H9 (cell line): ENCODE results near the gene OSM. TPM values are rescaled to one million over a fixed set of nuclear protein-coding genes. Genes with fewer than 3 reads are reported as not detected.

ENCODE experiments used
- DNase-seq: peaks from one replicate; pipeline ENCODE4 v3.0.0-alpha.2; 2017
- H2AFZ ChIP-seq: one replicate; pipeline ENCODE4 v1.6.1; 2013; ENCODE audit warnings: mild to moderate bottlenecking, low read length, control low read depth, moderate library complexity
- H2AK5ac ChIP-seq: 2 replicates; pipeline ENCODE4 v1.6.1; 2013; ENCODE audit warnings: low read length, control low read depth, mixed read lengths; ENCODE audit not compliant: insufficient read length
- H2BK120ac ChIP-seq: one replicate; pipeline ENCODE4 v1.6.1; 2013; ENCODE audit warnings: low read depth, mild to moderate bottlenecking, low read length, control low read depth, inconsistent platforms; ENCODE audit not compliant: poor library complexity, severe bottlenecking
- H2BK12ac ChIP-seq: 2 replicates; pipeline ENCODE4 v1.6.1; 2013; ENCODE audit warnings: low read length, control low read depth, mixed read lengths, low read depth; ENCODE audit not compliant: insufficient read length
- H2BK15ac ChIP-seq: 2 replicates; pipeline ENCODE4 v1.6.1; 2013; ENCODE audit warnings: low read depth, low read length, control low read depth
- H2BK20ac ChIP-seq: one replicate; pipeline ENCODE4 v1.6.1; 2013; ENCODE audit warnings: low read depth, mild to moderate bottlenecking, low read length, control low read depth, inconsistent platforms; ENCODE audit not compliant: poor library complexity, severe bottlenecking
- H2BK5ac ChIP-seq: 2 replicates; pipeline ENCODE4 v1.6.1; 2013; ENCODE audit warnings: low read length, control low read depth, mixed read lengths; ENCODE audit not compliant: insufficient read length
- H3K14ac ChIP-seq: 2 replicates; pipeline ENCODE4 v1.6.1; 2013; ENCODE audit warnings: low read length, control low read depth; ENCODE audit not compliant: insufficient read depth
- H3K18ac ChIP-seq: 2 replicates; pipeline ENCODE4 v1.6.1; 2013; ENCODE audit warnings: low read depth, mild to moderate bottlenecking, mixed read lengths, low read length, control low read depth; ENCODE audit not compliant: insufficient read length
- H3K23ac ChIP-seq: 2 replicates; pipeline ENCODE4 v1.6.1; 2013; ENCODE audit warnings: low read length, control low read depth, mixed read lengths, low read depth; ENCODE audit not compliant: insufficient read length
- H3K23me2 ChIP-seq: 2 replicates; pipeline ENCODE4 v1.6.1; 2013; ENCODE audit warnings: low read depth, mild to moderate bottlenecking, mixed read lengths, low read length, control low read depth; ENCODE audit not compliant: insufficient read length, poor library complexity, severe bottlenecking
- H3K27ac ChIP-seq: 2 replicates; pipeline ENCODE4 v1.5.1; 2013; ENCODE audit warnings: low read length, control low read depth, mixed read lengths, low read depth; ENCODE audit not compliant: insufficient read length
- H3K27me3 ChIP-seq: 2 replicates; pipeline ENCODE4 v1.6.1; 2013; ENCODE audit warnings: low read length, control low read depth, inconsistent platforms; ENCODE audit not compliant: insufficient read depth
- H3K4ac ChIP-seq: 2 replicates; pipeline ENCODE4 v1.6.1; 2013; ENCODE audit warnings: low read depth, mild to moderate bottlenecking, control low read depth, inconsistent platforms, low read length, moderate library complexity
- H3K4me1 ChIP-seq: 2 replicates; pipeline ENCODE4 v1.6.1; 2013; ENCODE audit warnings: low read length, control low read depth, inconsistent platforms; ENCODE audit not compliant: insufficient read depth
- H3K4me2 ChIP-seq: 2 replicates; pipeline ENCODE4 v1.6.1; 2013; ENCODE audit warnings: low read length, control low read depth, mixed read lengths; ENCODE audit not compliant: insufficient read length, insufficient read depth
- H3K56ac ChIP-seq: 2 replicates; pipeline ENCODE4 v1.6.1; 2013; ENCODE audit warnings: low read depth, mild to moderate bottlenecking, mixed read lengths, low read length, control low read depth; ENCODE audit not compliant: insufficient read length
- H3K79me1 ChIP-seq: 2 replicates; pipeline ENCODE4 v1.6.1; 2013; ENCODE audit warnings: low read depth, mild to moderate bottlenecking, moderate library complexity, low read length, control low read depth, inconsistent platforms; ENCODE audit not compliant: insufficient read depth, poor library complexity, severe bottlenecking
- H3K79me2 ChIP-seq: 2 replicates; pipeline ENCODE4 v1.6.1; 2013; ENCODE audit warnings: low read length, control low read depth, inconsistent platforms; ENCODE audit not compliant: insufficient read depth
- H3K9ac ChIP-seq: 2 replicates; pipeline ENCODE4 v1.6.1; 2013; ENCODE audit warnings: low read length, control low read depth, mixed read lengths; ENCODE audit not compliant: insufficient read length; ENCODE audit errors: extremely low read depth
- H3K9me3 ChIP-seq: one replicate; pipeline ENCODE4 v1.6.1; 2013; ENCODE audit warnings: low read depth, low read length, inconsistent platforms; ENCODE audit not compliant: control insufficient read depth
- H3T11ph ChIP-seq: one replicate; pipeline ENCODE4 v1.6.1; 2013; ENCODE audit warnings: mild to moderate bottlenecking, low read length, control low read depth, inconsistent platforms
- H4K20me1 ChIP-seq: one replicate; pipeline ENCODE4 v1.6.1; 2013; ENCODE audit not compliant: control insufficient read depth, insufficient read length, insufficient read depth
- H4K5ac ChIP-seq: 2 replicates; pipeline ENCODE4 v1.6.1; 2013; ENCODE audit warnings: low read depth, mild to moderate bottlenecking, mixed read lengths, low read length, control low read depth; ENCODE audit not compliant: insufficient read length
- H4K8ac ChIP-seq: replicated peaks from 2 replicates; pipeline ENCODE4 v1.6.1; 2013; ENCODE audit warnings: low read length, control low read depth, mixed read lengths, low read depth; ENCODE audit not compliant: insufficient read length
- H4K91ac ChIP-seq: 2 replicates; pipeline ENCODE4 v1.6.1; 2013; ENCODE audit warnings: low read depth, mild to moderate bottlenecking, moderate library complexity, mixed read lengths, low read length, control low read depth; ENCODE audit not compliant: insufficient read length
- H3K27ac Mint-ChIP-seq, 3 experiments: 2 replicates in 2 of 3; 3 replicates in 1 of 3; pipeline ENCODE4 v1.8.0; 2020 to 2021; ENCODE audit warnings: mixed read lengths in 3 of 3, mild to moderate bottlenecking in 1 of 3, moderate library complexity in 1 of 3
- H3K27me3 Mint-ChIP-seq: 2 replicates; pipeline ENCODE4 v1.8.0; 2021; ENCODE audit warnings: low read depth, mild to moderate bottlenecking, moderate library complexity, mixed read lengths
- H3K36me3 Mint-ChIP-seq, 3 experiments: 2 replicates in 2 of 3; 3 replicates in 1 of 3; pipeline ENCODE4 v1.8.0; 2020 to 2021; ENCODE audit warnings: low read depth in 3 of 3, mixed read lengths in 3 of 3; ENCODE audit not compliant: insufficient read depth in 1 of 3
- H3K4me1 Mint-ChIP-seq, 2 experiments: 2 replicates each; pipeline ENCODE4 v1.8.0; 2020; ENCODE audit warnings: mixed read lengths in 2 of 2
- H3K4me3 Mint-ChIP-seq, 2 experiments: 2 replicates in 1 of 2; 3 replicates in 1 of 2; pipeline ENCODE4 v1.8.0; 2020 to 2021; ENCODE audit warnings: mild to moderate bottlenecking in 2 of 2, mixed read lengths in 2 of 2, moderate library complexity in 1 of 2
- H3K9me3 Mint-ChIP-seq, 2 experiments: 2 replicates in 1 of 2; 3 replicates in 1 of 2; pipeline ENCODE4 v1.8.0; 2020; ENCODE audit warnings: mild to moderate bottlenecking in 2 of 2, mixed read lengths in 2 of 2, moderate library complexity in 1 of 2
- CTCF ChIP-seq: fragments of 200-600 bp; sonication (generic); conservative IDR thresholded peaks from 3 replicates; pipeline ENCODE4 v1.8.0; 2021; ENCODE audit warnings: antibody characterized with exemption, mild to moderate bottlenecking
- WGBS: extraction: QIAGEN DNeasy Blood & Tissue Kit; methylation state at CpG from one replicate; pipeline ENCODE4 v1.1.7; 2013; ENCODE audit warnings: missing lambda C conversion rate, low lambda C conversion rate, mixed read lengths; ENCODE audit not compliant: insufficient read length; ENCODE audit errors: extremely low coverage; 5-methylcytosine and 5-hydroxymethylcytosine counted together
- total RNA-seq: library from RNA; stranded (reverse); gene quantifications from 2 replicates; pipeline ENCODE4 v1.2.1, GENCODE V29; 2021

OSM gene
- total RNA-seq, 1 experiment from 2014 or later: not detected

- H4K5ac ChIP-seq: no peak overlapping the region
- TF ChIP-seq CTCF: no peak
- H2BK5ac ChIP-seq: no peak overlapping the region
- Mint-ChIP-seq H3K27ac (peak overlapping the region in 1 of 3 experiments; percentile 2; a peak in 1 of 7 replicates), H3K4me3 (no peak overlapping the region), H3K4me1 (peaks cover 11% of the 10 kb centered on the region in 2 experiments), H3K36me3 (no peaks in the 10 kb centered on the region), H3K9me3 (no peaks in the 10 kb centered on the region; a peak in 1 of 5 replicates), H3K27me3 (no peaks in the 10 kb centered on the region; the same call in 1 of the 2 replicates)
- no peak overlapping the region for H3K56ac ChIP-seq
- H2BK20ac ChIP-seq: no peak overlapping the region
- DNase-seq: no peak
- no peaks in the 10 kb centered on the region for H3K9me3 ChIP-seq
- H4K8ac ChIP-seq: no peak overlapping the region
- no peaks in the 10 kb centered on the region for H4K20me1 ChIP-seq
- H3K4me2 ChIP-seq: no peak overlapping the region
- H2AFZ ChIP-seq: no peak overlapping the region
- H3K79me2 ChIP-seq: no peaks in the 10 kb centered on the region
- no peak overlapping the region for H4K91ac ChIP-seq
- H3K9ac ChIP-seq: no peak overlapping the region
- WGBS: no CpG with 5 or more reads among the region's 5 CpGs
- no peak overlapping the region for H3T11ph ChIP-seq
- no peak overlapping the region for H3K23ac ChIP-seq
- H2BK12ac ChIP-seq: no peak overlapping the region
- no peaks in the 10 kb centered on the region for H3K79me1 ChIP-seq
- H3K4ac ChIP-seq: no peak overlapping the region
- H2AK5ac ChIP-seq: no peak overlapping the region
- H3K27me3 ChIP-seq: no peaks in the 10 kb centered on the region
- no peak overlapping the region for H3K14ac ChIP-seq
- no peak overlapping the region for H2BK120ac ChIP-seq
- H3K4me1 ChIP-seq: no peaks in the 10 kb centered on the region; the same call in 1 of the 2 replicates
- H3K27ac ChIP-seq: no peak overlapping the region
- no peaks in the 10 kb centered on the region for H3K23me2 ChIP-seq
- no peak overlapping the region for H3K18ac ChIP-seq
- no peak overlapping the region for H2BK15ac ChIP-seq
Measured at GRCh38 chr22:30308518-30309230, 42.0 kb upstream of the OSM start.
